ENCODE measurements around the gene CDC42SE1. TPM values are rescaled to one million over a fixed set of nuclear protein-coding genes. Genes with fewer than 3 reads are reported as not detected.

CDC42SE1 gene
- total and polyA plus RNA-seq, 2 donors from 2014 or later = 36.6 to 107 TPM

DNA sequence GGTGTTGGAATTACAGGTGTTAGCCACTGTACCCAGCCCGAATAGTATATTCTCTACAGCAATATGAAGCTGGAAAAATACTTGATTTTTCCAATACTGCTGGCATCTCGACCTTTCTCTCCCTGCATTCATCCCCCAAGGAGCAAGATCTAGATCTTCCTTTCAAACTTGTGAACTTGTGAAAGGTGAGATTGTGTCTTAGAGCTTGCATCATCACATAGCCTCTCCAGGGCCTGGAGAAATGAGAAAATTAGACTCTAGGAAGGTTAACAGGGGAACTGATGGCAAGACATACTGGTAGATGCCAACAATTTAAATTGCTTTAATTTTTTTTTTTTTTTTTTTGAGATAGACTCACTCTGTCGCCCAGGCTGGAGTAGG lies 49.1 kb downstream of the CDC42SE1 start:
- Histone ChIP-seq H3K27ac (ENCODE audit: low read depth in 2 of 2, low read length in 2 of 2) (no peak overlapping the region), H3K4me3 (ENCODE audit: low read length in 3 of 3) (no peak overlapping the region), H3K4me1 (ENCODE audit: control insufficient read depth in 2 of 3, insufficient read depth in 2 of 3, low read depth in 1 of 3, low read length in 3 of 3) (peaks cover 3 to 19% (median 14%) of the 10 kb centered on the region in 3 donors), H3K9me3 (ENCODE audit: control insufficient read depth in 2 of 3, insufficient read depth in 1 of 3, low read length in 3 of 3) (no peaks in the 10 kb centered on the region), H3K27me3 (ENCODE audit: control insufficient read depth, insufficient read depth, low read length) (no peaks in the 10 kb centered on the region), H3K36me3 (ENCODE audit: control insufficient read depth in 2 of 3, insufficient read depth in 3 of 3, low read length in 3 of 3) (no peaks in the 10 kb centered on the region), H3K9ac (ENCODE audit: low read length in 3 of 3) (no peak overlapping the region)
- TF ChIP-seq, protein P1, sequence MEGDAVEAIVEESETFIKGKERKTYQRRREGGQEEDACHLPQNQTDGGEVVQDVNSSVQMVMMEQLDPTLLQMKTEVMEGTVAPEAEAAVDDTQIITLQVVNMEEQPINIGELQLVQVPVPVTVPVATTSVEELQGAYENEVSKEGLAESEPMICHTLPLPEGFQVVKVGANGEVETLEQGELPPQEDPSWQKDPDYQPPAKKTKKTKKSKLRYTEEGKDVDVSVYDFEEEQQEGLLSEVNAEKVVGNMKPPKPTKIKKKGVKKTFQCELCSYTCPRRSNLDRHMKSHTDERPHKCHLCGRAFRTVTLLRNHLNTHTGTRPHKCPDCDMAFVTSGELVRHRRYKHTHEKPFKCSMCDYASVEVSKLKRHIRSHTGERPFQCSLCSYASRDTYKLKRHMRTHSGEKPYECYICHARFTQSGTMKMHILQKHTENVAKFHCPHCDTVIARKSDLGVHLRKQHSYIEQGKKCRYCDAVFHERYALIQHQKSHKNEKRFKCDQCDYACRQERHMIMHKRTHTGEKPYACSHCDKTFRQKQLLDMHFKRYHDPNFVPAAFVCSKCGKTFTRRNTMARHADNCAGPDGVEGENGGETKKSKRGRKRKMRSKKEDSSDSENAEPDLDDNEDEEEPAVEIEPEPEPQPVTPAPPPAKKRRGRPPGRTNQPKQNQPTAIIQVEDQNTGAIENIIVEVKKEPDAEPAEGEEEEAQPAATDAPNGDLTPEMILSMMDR (IDR thresholded peaks at IDR 0.05; ENCODE audit: borderline replicate concordance, extremely low read depth, insufficient read depth) = no peak
- FAIRE-seq (no peak), DNase-seq (no peak)
- intact Hi-C loops (cut with DNase I) = no loop called here

DNA sequence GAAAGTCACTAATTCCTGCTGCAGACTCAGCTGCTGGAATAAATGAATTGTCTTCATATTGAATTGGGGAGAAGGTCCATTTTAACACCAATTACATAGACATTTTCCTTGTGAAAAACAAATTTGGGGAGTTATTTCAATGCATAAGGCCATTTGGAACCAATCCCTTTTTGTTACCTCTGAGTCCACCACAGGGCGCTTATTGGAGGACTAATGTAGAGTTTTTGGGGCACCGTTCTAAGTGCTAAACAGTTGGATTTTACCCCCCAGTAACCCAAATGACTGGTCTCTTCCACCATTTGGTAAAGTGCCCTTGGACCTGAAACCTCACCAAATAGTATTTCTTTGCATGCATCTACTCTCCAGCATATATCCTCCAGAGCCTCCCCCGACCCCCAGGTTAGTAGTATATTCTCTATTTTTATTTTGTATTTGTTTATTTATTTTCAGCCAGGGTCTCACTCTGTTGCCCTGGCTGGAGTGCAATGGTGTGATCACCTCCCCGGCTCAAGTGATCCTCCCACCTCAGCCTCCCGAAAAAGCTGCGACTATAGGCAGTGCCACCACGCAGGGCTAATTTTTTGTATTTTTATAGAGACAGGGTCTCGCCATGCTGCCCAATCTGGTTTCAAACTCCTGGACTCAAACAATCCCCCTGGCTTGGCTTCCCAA lies 49.6 kb downstream of the CDC42SE1 start:
- peak overlapping the region in 1 of 3 donors; percentile 95 for H3K4me3 ChIP-seq (ENCODE audit: low read length in 3 of 3)

DNA sequence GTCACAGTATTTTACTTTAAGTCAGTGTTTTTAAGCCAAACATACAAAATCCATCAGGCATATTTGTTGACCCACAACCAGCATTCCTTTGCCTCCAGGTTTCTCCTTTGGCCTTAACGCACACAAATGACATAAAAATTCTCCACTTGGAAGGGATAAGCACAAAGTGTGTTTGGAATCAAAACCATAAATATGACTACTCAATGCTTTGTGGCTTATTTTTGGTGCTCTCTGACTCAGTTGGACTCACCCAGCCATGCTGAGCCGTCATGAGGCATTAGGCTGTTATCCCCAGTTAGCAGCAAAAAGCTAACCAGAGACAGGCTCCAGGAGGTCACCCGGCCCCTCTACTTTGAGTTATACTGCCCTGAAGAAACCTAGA lies 50.2 kb downstream of the CDC42SE1 start:
- TF ChIP-seq, protein P1 (IDR thresholded peaks at IDR 0.05; ENCODE audit: borderline replicate concordance, extremely low read depth, insufficient read depth) = no peak
- intact Hi-C loops (cut with DNase I) = no loop called here

More for the DNA sequence above, 49.6 kb downstream of the CDC42SE1 start:
- no peak for FAIRE-seq
- Histone ChIP-seq H3K36me3 (ENCODE audit: control insufficient read depth in 2 of 3, insufficient read depth in 3 of 3, low read length in 3 of 3) (no peaks in the 10 kb centered on the region), H3K9ac (ENCODE audit: low read length in 3 of 3) (peak overlapping the region in 1 of 3 donors; percentile 95), H3K27ac (ENCODE audit: low read depth in 2 of 2, low read length in 2 of 2) (no peak overlapping the region), H3K27me3 (ENCODE audit: control insufficient read depth, insufficient read depth, low read length) (no peaks in the 10 kb centered on the region), H3K4me1 (ENCODE audit: control insufficient read depth in 2 of 3, insufficient read depth in 2 of 3, low read depth in 1 of 3, low read length in 3 of 3) (peaks cover 3 to 20% (median 14%) of the 10 kb centered on the region in 3 donors), H3K9me3 (ENCODE audit: control insufficient read depth in 2 of 3, insufficient read depth in 1 of 3, low read length in 3 of 3) (no peaks in the 10 kb centered on the region)
- TF ChIP-seq, protein P1 (IDR thresholded peaks at IDR 0.05; ENCODE audit: borderline replicate concordance, extremely low read depth, insufficient read depth) = no peak
- DNase-seq = no peak
- intact Hi-C loops (cut with DNase I) = no loop called here

More for the DNA sequence above, 50.2 kb downstream of the CDC42SE1 start:
- H3K9me3 ChIP-seq (ENCODE audit: control insufficient read depth in 2 of 3, insufficient read depth in 1 of 3, low read length in 3 of 3) = no peaks in the 10 kb centered on the region
- H3K4me1 ChIP-seq (ENCODE audit: control insufficient read depth in 2 of 3, insufficient read depth in 2 of 3, low read depth in 1 of 3, low read length in 3 of 3) = peaks cover 3 to 20% (median 14%) of the 10 kb centered on the region in 3 donors
- no peaks in the 10 kb centered on the region for H3K27me3 ChIP-seq (ENCODE audit: control insufficient read depth, insufficient read depth, low read length)
- H3K9ac ChIP-seq (ENCODE audit: low read length in 3 of 3) = peak overlapping the region; percentile 89 to 95 (median 94)
- peak overlapping the region; percentile 81 to 95 (median 95) for H3K4me3 ChIP-seq (ENCODE audit: low read length in 3 of 3)
- peak overlapping the region; percentile 91 to 95 for H3K27ac ChIP-seq (ENCODE audit: low read depth in 2 of 2, low read length in 2 of 2)
- no peaks in the 10 kb centered on the region for H3K36me3 ChIP-seq (ENCODE audit: control insufficient read depth in 2 of 3, insufficient read depth in 3 of 3, low read length in 3 of 3)
- DNase-seq (no peak), FAIRE-seq (no peak)
